A549 (cell line): ENCODE results near the gene TMOD2.

Source experiments
- CTCF ChIP-seq: fragments of >200 bp; sonication (Bioruptor Twin); formaldehyde crosslinking; IDR thresholded peaks from 3 replicates; pipeline ENCODE4 v1.5.1; 2016
- MAX ChIP-seq: IDR thresholded peaks from 2 replicates; pipeline ENCODE4 v1.6.1; 2012
- PBX3 ChIP-seq: IDR thresholded peaks from 2 replicates; pipeline ENCODE4 v1.6.1; 2012
- RFX5 ChIP-seq: fragments of 450-650 bp; IDR thresholded peaks from 2 replicates; pipeline ENCODE4 v1.7.1; 2014; ENCODE audit warnings: antibody characterized with exemption, mild to moderate bottlenecking, moderate library complexity
- SMC3 ChIP-seq: fragments of >200 bp; sonication (Bioruptor Twin); formaldehyde crosslinking; IDR thresholded peaks from 3 replicates; pipeline ENCODE4 v1.6.1; 2018; ENCODE audit warnings: inconsistent platforms
- USF2 ChIP-seq: fragments of 450-650 bp; IDR thresholded peaks from 2 replicates; pipeline ENCODE4 v1.6.1; 2014; ENCODE audit warnings: antibody characterized with exemption

- TF ChIP-seq CTCF (no peak), SMC3 (no peak), RFX5 (no peak), PBX3 (no peak), USF2 (no peak), MAX (no peak)
Observed at GRCh38 chr15:51724199-51724598, 27.2 kb upstream of the TMOD2 start.
